K562 (cell line): ENCODE data around the gene DXO. TPM values are rescaled to one million over a fixed set of nuclear protein-coding genes. Genes with fewer than 3 reads are reported as not detected.
A peak's percentile ranks its signal among the peaks of the same experiment; 100 is the strongest.

Experiments used
- BDP1 ChIP-seq: IDR thresholded peaks from 3 replicates; pipeline ENCODE4 v1.6.1; 2011; ENCODE audit not compliant: insufficient read length, insufficient read depth
- CCAR2 ChIP-seq: fragments of 200-400 bp; formaldehyde crosslinking; IDR thresholded peaks from 2 replicates; pipeline ENCODE4 v1.6.1; 2017; ENCODE audit warnings: mild to moderate bottlenecking, low read depth, low read length
- ELF2 ChIP-seq: fragments of 250-450 bp; sonication (Bioruptor Pico); IDR thresholded peaks from 2 replicates; pipeline ENCODE4 v1.5.0; 2021; ENCODE audit warnings: mild to moderate bottlenecking
- FUS ChIP-seq: fragments of 200-400 bp; formaldehyde crosslinking; optimal IDR thresholded peaks from 2 replicates; pipeline ENCODE3; 2017; ENCODE audit warnings: low read depth, low read length
- GATA2 ChIP-seq: sonication (generic); formaldehyde crosslinking; IDR thresholded peaks from 2 replicates; pipeline ENCODE4 v1.4.0; 2020; ENCODE audit warnings: mild to moderate bottlenecking, missing genetic modification reagents
- KHSRP ChIP-seq: fragments of 450-650 bp; IDR thresholded peaks from 2 replicates; pipeline ENCODE4 v1.6.1; 2017
- LEF1 ChIP-seq: fragments of 450-650 bp; IDR thresholded peaks from 2 replicates; pipeline ENCODE4 v1.6.1; 2016; ENCODE audit warnings: mild to moderate bottlenecking
- MTF1 ChIP-seq: fragments of 250-450 bp; sonication (Bioruptor Pico); IDR thresholded peaks from 2 replicates; pipeline ENCODE4 v1.9.0; 2021; ENCODE audit warnings: moderate library complexity, mild to moderate bottlenecking, inconsistent platforms, borderline replicate concordance
- NFRKB ChIP-seq: fragments of 450-650 bp; IDR thresholded peaks from 2 replicates; pipeline ENCODE4 v1.6.1; 2016; ENCODE audit warnings: low read depth
- PHB2 ChIP-seq: fragments of 450-650 bp; IDR thresholded peaks from 2 replicates; pipeline ENCODE4 v1.6.1; 2017; ENCODE audit warnings: low read depth
- SIN3A ChIP-seq, 2 experiments: fragments of 150-350 bp in 1 of 2; IDR thresholded peaks; 2 replicates each; pipeline ENCODE4 v1.6.1; 2011 to 2016; ENCODE audit warnings: borderline replicate concordance in 2 of 2, low read depth in 2 of 2, low read length in 2 of 2, mild to moderate bottlenecking in 2 of 2, moderate library complexity in 2 of 2; ENCODE audit not compliant: control insufficient read depth in 1 of 2
- STAG1 ChIP-seq: sonication (generic); formaldehyde crosslinking; IDR thresholded peaks from 2 replicates; pipeline ENCODE4 v1.5.0; 2020; ENCODE audit warnings: missing genetic modification reagents, borderline replicate concordance
- TAF9B ChIP-seq: fragments of 450-650 bp; IDR thresholded peaks from 2 replicates; pipeline ENCODE4 v1.6.1; 2018; ENCODE audit warnings: mild to moderate bottlenecking; ENCODE audit not compliant: partially characterized antibody
- TCF7 ChIP-seq: sonication (generic); IDR thresholded peaks from 2 replicates; pipeline ENCODE4 v1.6.1; 2016; ENCODE audit warnings: antibody characterized with exemption, borderline replicate concordance
- XRCC4 ChIP-seq: IDR thresholded peaks from one replicate; pipeline ENCODE4 v1.6.1; 2011; ENCODE audit not compliant: insufficient read depth, insufficient read length; ENCODE audit errors: extremely low read depth
- ZC3H4 ChIP-seq: sonication (generic); formaldehyde crosslinking; IDR thresholded peaks from 2 replicates; pipeline ENCODE4 v1.9.0; 2021; ENCODE audit warnings: missing genetic modification reagents, borderline replicate concordance
- ZNF165 ChIP-seq: fragments of 250-450 bp; sonication (Bioruptor Pico); IDR thresholded peaks from 2 replicates; pipeline ENCODE4 v1.4.0; 2020; ENCODE audit warnings: borderline replicate concordance
- ZNF316 ChIP-seq: fragments of 450-650 bp; IDR thresholded peaks from 2 replicates; pipeline ENCODE4 v1.6.1; 2016
- ZNF347 ChIP-seq: fragments of 450-650 bp; formaldehyde crosslinking; IDR thresholded peaks from 2 replicates; pipeline ENCODE4 v1.4.0; 2020; ENCODE audit warnings: low read depth, mild to moderate bottlenecking, moderate library complexity
- ZNF717 ChIP-seq: fragments of 250-450 bp; sonication (Bioruptor Pico); IDR thresholded peaks from 2 replicates; pipeline ENCODE4 v1.5.0; 2021
- ZNF75A ChIP-seq: fragments of 450-650 bp; formaldehyde crosslinking; IDR thresholded peaks from 2 replicates; pipeline ENCODE4 v1.4.0; 2020; ENCODE audit warnings: mild to moderate bottlenecking
- ZNF76 ChIP-seq: fragments of 250-450 bp; sonication (Bioruptor Pico); IDR thresholded peaks from 2 replicates; pipeline ENCODE4 v1.4.0; 2020; ENCODE audit warnings: mild to moderate bottlenecking, moderate library complexity, borderline replicate concordance
- ZSCAN32 ChIP-seq: fragments of 450-650 bp; formaldehyde crosslinking; IDR thresholded peaks from 2 replicates; pipeline ENCODE4 v1.4.0; 2020; ENCODE audit warnings: mild to moderate bottlenecking, moderate library complexity
- polyA plus RNA-seq, 8 experiments: library from polyadenylated mRNA; depleted of rRNA in 4 of 8; stranded (reverse) in 5 of 8; unstranded in 3 of 8; fragments of >200 nt; fragmentation: Nextera tagmentation in 2 of 8; fragmentation: Illumina TruSeq in 1 of 8; extraction: Ambion mirVana in 2 of 8; extraction: Trizol in 1 of 8; gene quantifications; 2 replicates each; pipeline versions ENCODE4 v1.2.1 to v1.2.3, GENCODE V29; 2011 to 2014; ENCODE audit warnings: inconsistent platforms in 1 of 8, missing spikeins in 1 of 8
- total RNA-seq, 7 experiments: library from RNA; depleted of rRNA in 6 of 7; stranded (reverse); fragments of >200 nt in 6 of 7; fragmentation: Illumina TruSeq in 2 of 7; extraction: Trizol in 2 of 7; gene quantifications; 2 replicates each; pipeline versions ENCODE4 v1.2.1 to v1.2.3, GENCODE V29; 2011 to 2021; ENCODE audit warnings: low replicate concordance in 1 of 7
- TF ChIP-seq, protein P1 (sequence below): sonication (generic); formaldehyde crosslinking; IDR thresholded peaks from 2 replicates; pipeline ENCODE4 v1.8.0; 2022; ENCODE audit warnings: mild to moderate bottlenecking, missing genetic modification reagents
- TF ChIP-seq, protein P2 (sequence below): fragments of 200-800 bp; sonication (Bioruptor generic); IDR thresholded peaks from 2 replicates; pipeline ENCODE4 v1.6.1; 2017; ENCODE audit warnings: missing genetic modification characterization, missing compliant biosample characterization
- TF ChIP-seq, protein P3 (sequence below): sonication (generic); formaldehyde crosslinking; IDR thresholded peaks from 2 replicates; pipeline ENCODE4 v1.8.0; 2022; ENCODE audit warnings: mild to moderate bottlenecking, missing genetic modification reagents

The DXO gene
- total and polyA plus RNA-seq, 9 of the 15 experiments (the other 6 are each of a cell fraction or from before 2014, with no cell fraction given): 6.4 to 35.1 (median 19.4) TPM

DNA sequence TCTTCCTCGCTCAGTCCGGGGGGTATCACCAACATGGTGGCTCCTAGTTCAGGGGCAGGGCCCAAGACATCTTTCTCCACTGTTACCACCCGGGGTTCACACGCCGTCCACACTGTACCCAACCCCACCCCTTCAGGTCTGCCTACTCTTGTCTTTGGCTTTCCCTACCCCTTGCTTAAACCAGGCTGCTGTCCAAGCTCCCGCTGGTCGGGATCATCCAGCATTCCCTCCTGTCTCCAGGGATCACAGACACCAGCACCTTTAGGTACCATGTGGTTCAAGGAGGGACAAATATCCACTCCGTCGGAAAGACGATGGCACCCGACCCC lies 13.6 kb downstream of the DXO start (continued):
- no peak for TF ChIP-seq STAG1 (CRISPR knock-in tag)
- TF ChIP-seq ZNF76: no peak
- TF ChIP-seq XRCC4: no peak
- TF ChIP-seq ZNF165 (CRISPR knock-in tag): peak; percentile 75; the same call in 1 of the 2 replicates
- TF ChIP-seq ZNF316: no peak
- TF ChIP-seq ZNF75A (CRISPR knock-in tag): peak; percentile 51; the same call in 1 of the 2 replicates
- TF ChIP-seq MTF1 (CRISPR knock-in tag): 0 out of 2 replicates have a peak, but pooled peaks have one; percentile 69
- no peak for TF ChIP-seq PHB2
- peak; percentile 57; the same call in 1 of the 2 replicates for TF ChIP-seq ZC3H4
- TF ChIP-seq, protein P1, sequence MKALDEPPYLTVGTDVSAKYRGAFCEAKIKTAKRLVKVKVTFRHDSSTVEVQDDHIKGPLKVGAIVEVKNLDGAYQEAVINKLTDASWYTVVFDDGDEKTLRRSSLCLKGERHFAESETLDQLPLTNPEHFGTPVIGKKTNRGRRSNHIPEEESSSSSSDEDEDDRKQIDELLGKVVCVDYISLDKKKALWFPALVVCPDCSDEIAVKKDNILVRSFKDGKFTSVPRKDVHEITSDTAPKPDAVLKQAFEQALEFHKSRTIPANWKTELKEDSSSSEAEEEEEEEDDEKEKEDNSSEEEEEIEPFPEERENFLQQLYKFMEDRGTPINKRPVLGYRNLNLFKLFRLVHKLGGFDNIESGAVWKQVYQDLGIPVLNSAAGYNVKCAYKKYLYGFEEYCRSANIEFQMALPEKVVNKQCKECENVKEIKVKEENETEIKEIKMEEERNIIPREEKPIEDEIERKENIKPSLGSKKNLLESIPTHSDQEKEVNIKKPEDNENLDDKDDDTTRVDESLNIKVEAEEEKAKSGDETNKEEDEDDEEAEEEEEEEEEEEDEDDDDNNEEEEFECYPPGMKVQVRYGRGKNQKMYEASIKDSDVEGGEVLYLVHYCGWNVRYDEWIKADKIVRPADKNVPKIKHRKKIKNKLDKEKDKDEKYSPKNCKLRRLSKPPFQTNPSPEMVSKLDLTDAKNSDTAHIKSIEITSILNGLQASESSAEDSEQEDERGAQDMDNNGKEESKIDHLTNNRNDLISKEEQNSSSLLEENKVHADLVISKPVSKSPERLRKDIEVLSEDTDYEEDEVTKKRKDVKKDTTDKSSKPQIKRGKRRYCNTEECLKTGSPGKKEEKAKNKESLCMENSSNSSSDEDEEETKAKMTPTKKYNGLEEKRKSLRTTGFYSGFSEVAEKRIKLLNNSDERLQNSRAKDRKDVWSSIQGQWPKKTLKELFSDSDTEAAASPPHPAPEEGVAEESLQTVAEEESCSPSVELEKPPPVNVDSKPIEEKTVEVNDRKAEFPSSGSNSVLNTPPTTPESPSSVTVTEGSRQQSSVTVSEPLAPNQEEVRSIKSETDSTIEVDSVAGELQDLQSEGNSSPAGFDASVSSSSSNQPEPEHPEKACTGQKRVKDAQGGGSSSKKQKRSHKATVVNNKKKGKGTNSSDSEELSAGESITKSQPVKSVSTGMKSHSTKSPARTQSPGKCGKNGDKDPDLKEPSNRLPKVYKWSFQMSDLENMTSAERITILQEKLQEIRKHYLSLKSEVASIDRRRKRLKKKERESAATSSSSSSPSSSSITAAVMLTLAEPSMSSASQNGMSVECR (CRISPR knock-in tag): no peak
- no peak for TF ChIP-seq TAF9B
- no peak for TF ChIP-seq BDP1
- no peak for TF ChIP-seq KHSRP
- TF ChIP-seq, protein P2, sequence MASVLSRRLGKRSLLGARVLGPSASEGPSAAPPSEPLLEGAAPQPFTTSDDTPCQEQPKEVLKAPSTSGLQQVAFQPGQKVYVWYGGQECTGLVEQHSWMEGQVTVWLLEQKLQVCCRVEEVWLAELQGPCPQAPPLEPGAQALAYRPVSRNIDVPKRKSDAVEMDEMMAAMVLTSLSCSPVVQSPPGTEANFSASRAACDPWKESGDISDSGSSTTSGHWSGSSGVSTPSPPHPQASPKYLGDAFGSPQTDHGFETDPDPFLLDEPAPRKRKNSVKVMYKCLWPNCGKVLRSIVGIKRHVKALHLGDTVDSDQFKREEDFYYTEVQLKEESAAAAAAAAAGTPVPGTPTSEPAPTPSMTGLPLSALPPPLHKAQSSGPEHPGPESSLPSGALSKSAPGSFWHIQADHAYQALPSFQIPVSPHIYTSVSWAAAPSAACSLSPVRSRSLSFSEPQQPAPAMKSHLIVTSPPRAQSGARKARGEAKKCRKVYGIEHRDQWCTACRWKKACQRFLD: no peak
- TF ChIP-seq, protein P3, sequence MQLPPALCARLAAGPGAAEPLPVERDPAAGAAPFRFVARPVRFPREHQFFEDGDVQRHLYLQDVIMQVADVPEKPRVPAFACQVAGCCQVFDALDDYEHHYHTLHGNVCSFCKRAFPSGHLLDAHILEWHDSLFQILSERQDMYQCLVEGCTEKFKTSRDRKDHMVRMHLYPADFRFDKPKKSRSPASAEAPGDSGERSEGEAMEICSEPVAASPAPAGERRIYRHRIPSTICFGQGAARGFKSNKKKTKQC (CRISPR knock-in tag): 0 out of 2 replicates have a peak, but pooled peaks have one; percentile 54
- TF ChIP-seq SIN3A (IDR thresholded peaks at IDR 0.05; ENCODE audit: borderline replicate concordance in 2 of 2, control insufficient read depth in 1 of 2, low read depth in 2 of 2, low read length in 2 of 2): no peak
- no peak for TF ChIP-seq FUS
- no peak for TF ChIP-seq GATA2
- TF ChIP-seq ZNF717 (CRISPR knock-in tag): no peak
- no peak for TF ChIP-seq ZNF347
- TF ChIP-seq CCAR2: no peak
- TF ChIP-seq LEF1: no peak
- no peak for TF ChIP-seq TCF7
- TF ChIP-seq ZSCAN32 (CRISPR knock-in tag): 0 out of 2 replicates have a peak, but pooled peaks have one; percentile 9
- TF ChIP-seq ELF2: no peak
- TF ChIP-seq NFRKB: peak; percentile 29; the same call in 1 of the 2 replicates
